Thyroid gland (tissue), 4 donors: Measurements from ENCODE around the gene USH1G. TPM values are rescaled to one million over a fixed set of nuclear protein-coding genes. Genes with fewer than 3 reads are reported as not detected.
A peak's percentile ranks its signal among the peaks of the same experiment; 100 is the strongest.

Experiments used
- DNase-seq, 2 donors: peaks; one replicate each; pipeline ENCODE4 v3.0.0-alpha.2; 2019
- H3K27ac ChIP-seq, 3 donors: fragments of 200-600 bp; sonication (generic); 1 replicate in 2 of 3; 2 replicates in 1 of 3; pipeline ENCODE4 v1.5.1; 2016 to 2019; ENCODE audit warnings: mild to moderate bottlenecking in 1 of 3, moderate library complexity in 1 of 3
- H3K27me3 ChIP-seq: fragments of 200-600 bp; sonication (generic); one replicate; pipeline ENCODE4 v1.5.1; 2019
- H3K36me3 ChIP-seq, 2 donors: fragments of 200-600 bp; sonication (generic); one replicate each; pipeline ENCODE4 v1.5.1; 2016 to 2019
- H3K4me1 ChIP-seq, 2 donors: fragments of 200-600 bp; sonication (generic); one replicate each; pipeline ENCODE4 v1.5.1; 2017 to 2019
- H3K4me3 ChIP-seq, 3 donors: fragments of 200-600 bp; sonication (generic); replicated peaks in 1 of 3; 1 replicate in 2 of 3; 2 replicates in 1 of 3; pipeline ENCODE4 v1.5.1; 2016; ENCODE audit warnings: mild to moderate bottlenecking in 1 of 3
- H3K9me3 ChIP-seq: fragments of 200-600 bp; sonication (generic); one replicate; pipeline ENCODE4 v1.5.1; 2017
- CTCF ChIP-seq, 6 experiments: fragments of 200-600 bp in 3 of 6; fragments of 450-650 bp in 3 of 6; sonication (generic) in 3 of 6; IDR thresholded peaks; one replicate each; pipeline ENCODE4 v1.5.1; 2016 to 2019; ENCODE audit warnings: antibody characterized with exemption in 6 of 6, mild to moderate bottlenecking in 2 of 6, inconsistent platforms in 1 of 6, moderate library complexity in 1 of 6
- POLR2A ChIP-seq, 2 donors: fragments of 450-650 bp; IDR thresholded peaks; one replicate each; pipeline ENCODE4 v1.6.1; 2017; ENCODE audit warnings: antibody characterized with exemption in 2 of 2, mild to moderate bottlenecking in 2 of 2, moderate library complexity in 1 of 2
- WGBS, 2 donors: methylation state at CpG; one replicate each; pipeline ENCODE4 v1.1.5; 2017; 5-methylcytosine and 5-hydroxymethylcytosine counted together
- intact Hi-C: fragments of 100-400 bp; cut with DNase I; formaldehyde crosslinking; loops from one replicate; pipeline ENCODE4 v1.15.1; 2023
- total RNA-seq, 4 donors: library from RNA; depleted of rRNA; stranded (reverse); fragments of >200 nt; gene quantifications; one replicate each; pipeline ENCODE4 v1.2.3, GENCODE V29; 2016

Gene USH1G
- total RNA-seq, 4 donors from 2014 or later: not detected

DNA sequence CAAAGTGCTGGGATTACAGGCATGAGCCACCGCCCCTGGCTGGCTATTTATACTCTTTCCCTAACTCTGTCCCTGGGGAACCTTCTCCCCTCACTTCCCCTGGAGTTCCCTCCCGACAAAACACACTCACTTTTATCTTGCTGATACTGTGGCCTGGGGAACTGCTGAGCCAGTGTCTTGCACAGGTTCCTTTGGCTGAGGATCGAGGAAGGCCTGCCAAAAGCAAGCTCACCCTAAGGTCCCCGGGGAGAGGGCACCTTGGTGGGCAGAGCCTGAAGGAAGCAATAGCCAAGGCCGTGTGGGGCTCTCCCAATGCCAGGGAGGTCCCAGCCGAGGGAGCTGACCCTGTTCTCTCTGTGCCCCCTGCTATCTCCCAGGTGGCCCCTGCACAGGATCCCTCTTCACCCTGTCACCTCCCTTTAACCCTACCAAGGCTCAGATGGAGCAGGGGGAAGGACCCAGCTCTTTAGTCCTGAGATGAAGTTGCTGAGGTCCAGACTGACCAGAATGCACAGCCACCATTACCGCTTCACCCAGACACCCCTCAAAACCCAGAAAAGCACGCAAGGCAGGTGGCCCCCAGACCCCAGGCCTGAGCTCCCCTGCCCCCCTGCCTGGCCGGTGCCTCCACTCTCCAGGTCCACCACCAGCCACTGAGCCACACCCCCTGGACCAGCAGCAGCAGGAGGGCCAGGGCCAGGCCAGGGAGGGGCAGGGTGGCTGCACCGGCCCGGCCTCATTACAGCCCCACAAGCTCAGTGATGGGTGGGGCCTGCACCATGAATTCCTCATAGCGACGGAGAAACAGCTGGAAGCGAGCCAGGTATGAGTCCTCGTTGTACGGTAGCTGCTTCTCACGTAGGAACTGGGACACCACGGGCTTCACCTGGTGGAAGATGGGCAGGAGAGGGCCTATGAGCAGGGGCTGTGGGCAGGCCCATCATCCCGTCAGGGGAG is 45.2 kb downstream of the USH1G start:
- TF ChIP-seq POLR2A (IDR thresholded peaks at IDR 0.05) (no peak), CTCF (IDR thresholded peaks at IDR 0.05) (no peak)
- Histone ChIP-seq H3K36me3 (no peaks in the 10 kb centered on the region), H3K4me1 (peaks cover 14 to 31% of the 10 kb centered on the region in 2 donors), H3K27ac (peak overlapping the region; percentile 80 to 95 (median 81)), H3K4me3 (no peak overlapping the region), H3K9me3 (no peaks in the 10 kb centered on the region), H3K27me3 (no peaks in the 10 kb centered on the region)
- intact Hi-C loops: no loop called here
- peak; percentile 83 to 86 for DNase-seq
- WGBS, 2 donors: 34 to 39% methylated on average over 9 to 12 of the region's 19 CpGs

GRCh38 chr17:74875977-74876593 is 47.0 kb downstream of the USH1G start:
- H3K27ac ChIP-seq: peak overlapping the region; percentile 80 to 95 (median 81)
- no peaks in the 10 kb centered on the region for H3K27me3 ChIP-seq
- intact Hi-C loops: no loop called here
- H3K36me3 ChIP-seq: no peaks in the 10 kb centered on the region
- TF ChIP-seq CTCF (IDR thresholded peaks at IDR 0.05): no peak
- no peak overlapping the region for H3K4me3 ChIP-seq
- H3K9me3 ChIP-seq: no peaks in the 10 kb centered on the region
- peaks cover 21 to 42% of the 10 kb centered on the region in 2 donors for H3K4me1 ChIP-seq
- WGBS, 2 donors: 51 to 77% methylated on average over 6 of the region's 6 CpGs
- DNase-seq: no peak

GRCh38 chr17:74875155-74875976 is 47.7 kb downstream of the USH1G start:
- Histone ChIP-seq H3K27me3 (no peaks in the 10 kb centered on the region), H3K4me3 (no peak overlapping the region), H3K27ac (no peak overlapping the region), H3K9me3 (no peaks in the 10 kb centered on the region), H3K36me3 (no peaks in the 10 kb centered on the region), H3K4me1 (peaks cover 21 to 42% of the 10 kb centered on the region in 2 donors)
- intact Hi-C loops: no loop called here
- TF ChIP-seq POLR2A (IDR thresholded peaks at IDR 0.05) (no peak), CTCF (IDR thresholded peaks at IDR 0.05) (no peak)
- no peak for DNase-seq
- 56 to 81% methylated on average over 4 to 5 of the region's 5 CpGs for WGBS, 2 donors

- TF ChIP-seq CTCF (IDR thresholded peaks at IDR 0.05) (no peak), POLR2A (IDR thresholded peaks at IDR 0.05) (no peak)
These were observed 48.4 kb downstream of the USH1G start for GRCh38 chr17:74874615-74875037.

More at GRCh38 chr17:74874615-74875037, 48.4 kb downstream of the USH1G start:
- intact Hi-C loops: no loop called here
- Histone ChIP-seq H3K27ac (no peak overlapping the region), H3K36me3 (no peaks in the 10 kb centered on the region), H3K9me3 (no peaks in the 10 kb centered on the region), H3K27me3 (no peaks in the 10 kb centered on the region), H3K4me3 (no peak overlapping the region), H3K4me1 (peaks cover 21 to 42% of the 10 kb centered on the region in 2 donors)
- WGBS, 2 donors: 94 to 97% methylated on average over 5 of the region's 5 CpGs
- no peak for DNase-seq
